ENCODE data around the gene ST13. TPM values are rescaled to one million over a fixed set of nuclear protein-coding genes. Genes with fewer than 3 reads are reported as not detected.

The ST13 gene
- total and polyA plus RNA-seq, 9 of the 15 experiments (the other 6 are each of a cell fraction or from before 2014, with no cell fraction given): 53.6 to 311 (median 195) TPM

- peak; percentile 75 for TF ChIP-seq DACH1 (IDR thresholded peaks at IDR 0.05; ENCODE audit: partially characterized antibody)
- no peak for TF ChIP-seq GTF2A2 (tag; IDR thresholded peaks at IDR 0.05)
- peak; percentile 57; the same call in 1 of the 2 replicates for TF ChIP-seq KAT7 (CRISPR knock-in tag; IDR thresholded peaks at IDR 0.05; ENCODE audit: borderline replicate concordance)
- no peak for TF ChIP-seq SLC30A9 (CRISPR knock-in tag; IDR thresholded peaks at IDR 0.05)
- TF ChIP-seq ZBTB40 (IDR thresholded peaks at IDR 0.05): peak; percentile 90
- TF ChIP-seq ZBTB40 (CRISPR knock-in tag; IDR thresholded peaks at IDR 0.05): no peak
- TF ChIP-seq ZNF696 (CRISPR knock-in tag; conservative IDR thresholded peaks at IDR 0.05): no peak
- TF ChIP-seq, protein P1, sequence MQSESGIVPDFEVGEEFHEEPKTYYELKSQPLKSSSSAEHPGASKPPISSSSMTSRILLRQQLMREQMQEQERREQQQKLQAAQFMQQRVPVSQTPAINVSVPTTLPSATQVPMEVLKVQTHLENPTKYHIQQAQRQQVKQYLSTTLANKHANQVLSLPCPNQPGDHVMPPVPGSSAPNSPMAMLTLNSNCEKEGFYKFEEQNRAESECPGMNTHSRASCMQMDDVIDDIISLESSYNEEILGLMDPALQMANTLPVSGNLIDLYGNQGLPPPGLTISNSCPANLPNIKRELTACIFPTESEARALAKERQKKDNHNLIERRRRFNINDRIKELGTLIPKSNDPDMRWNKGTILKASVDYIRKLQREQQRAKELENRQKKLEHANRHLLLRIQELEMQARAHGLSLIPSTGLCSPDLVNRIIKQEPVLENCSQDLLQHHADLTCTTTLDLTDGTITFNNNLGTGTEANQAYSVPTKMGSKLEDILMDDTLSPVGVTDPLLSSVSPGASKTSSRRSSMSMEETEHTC (IDR thresholded peaks at IDR 0.05): peak; percentile 61; the same call in 1 of the 2 replicates
- TF ChIP-seq STAT5B (CRISPR knock-in tag; IDR thresholded peaks at IDR 0.05): no peak
- peak; percentile 93 for TF ChIP-seq HNRNPLL (IDR thresholded peaks at IDR 0.05; ENCODE audit: low read depth, low read length, poor library complexity, severe bottlenecking)
- TF ChIP-seq SNIP1 (IDR thresholded peaks at IDR 0.05; ENCODE audit: low read depth): no peak
- no peak for TF ChIP-seq ZFP91 (CRISPR knock-in tag; IDR thresholded peaks at IDR 0.05)
- TF ChIP-seq HDGF (IDR thresholded peaks at IDR 0.05): no peak
- no peak for TF ChIP-seq WHSC1 (IDR thresholded peaks at IDR 0.05; ENCODE audit: low read length)
- no peak for TF ChIP-seq TAF15 (IDR thresholded peaks at IDR 0.05; ENCODE audit: low read depth, low read length)
- no peak for TF ChIP-seq BRCA1 (IDR thresholded peaks at IDR 0.05)
- TF ChIP-seq BRCA1 (CRISPR knock-in tag; IDR thresholded peaks at IDR 0.05): no peak
These were observed at the start of gene ST13, which contains the start of gene XPNPEP3 (continued) for GRCh38 chr22:40856513-40857308.

Measured in K562 (cell line).